SK-N-SH (cell line): ENCODE data around the gene RAPGEF3.

Experiments used
- CHD2 ChIP-seq: fragments of 150-350 bp; IDR thresholded peaks from 2 replicates; pipeline ENCODE4 v1.6.1; 2018; ENCODE audit warnings: low read length; ENCODE audit not compliant: partially characterized antibody
- GABPA ChIP-seq: IDR thresholded peaks from 2 replicates; pipeline ENCODE4 v1.4.0; 2012; ENCODE audit warnings: low read depth, mild to moderate bottlenecking
- NRF1 ChIP-seq: IDR thresholded peaks from 2 replicates; pipeline ENCODE4 v1.6.1; 2012; ENCODE audit warnings: low read depth, mild to moderate bottlenecking, low read length
- RAD21 ChIP-seq: IDR thresholded peaks from 2 replicates; pipeline ENCODE4 v1.6.1; 2012; ENCODE audit warnings: mild to moderate bottlenecking, low read length
- RFX5 ChIP-seq: IDR thresholded peaks from 2 replicates; pipeline ENCODE4 v1.6.1; 2012; ENCODE audit warnings: mild to moderate bottlenecking, improper control_type of control experiment, low read length
- TCF12 ChIP-seq: IDR thresholded peaks from 2 replicates; pipeline ENCODE4 v1.4.0; 2012
- TF ChIP-seq, protein P1 (sequence below): fragments of 200-600 bp; sonication (generic); IDR thresholded peaks from 2 replicates; pipeline ENCODE4 v1.6.1; 2017; ENCODE audit warnings: antibody characterized with exemption, mild to moderate bottlenecking, moderate library complexity
- TF ChIP-seq, protein P2 (sequence below): IDR thresholded peaks from 2 replicates; pipeline ENCODE4 v1.4.0; 2012; ENCODE audit warnings: low read depth
- TF ChIP-seq, protein P3 (sequence below): IDR thresholded peaks from 2 replicates; pipeline ENCODE4; 2012
- TF ChIP-seq, protein P4 (sequence below): IDR thresholded peaks from 2 replicates; pipeline ENCODE4 v1.6.1; 2012; ENCODE audit warnings: mild to moderate bottlenecking, low read depth, low read length, moderate library complexity
- TF ChIP-seq, protein P5 (sequence below): IDR thresholded peaks from 2 replicates; pipeline ENCODE4 v1.4.0; 2012; ENCODE audit warnings: low read depth, borderline replicate concordance

DNA sequence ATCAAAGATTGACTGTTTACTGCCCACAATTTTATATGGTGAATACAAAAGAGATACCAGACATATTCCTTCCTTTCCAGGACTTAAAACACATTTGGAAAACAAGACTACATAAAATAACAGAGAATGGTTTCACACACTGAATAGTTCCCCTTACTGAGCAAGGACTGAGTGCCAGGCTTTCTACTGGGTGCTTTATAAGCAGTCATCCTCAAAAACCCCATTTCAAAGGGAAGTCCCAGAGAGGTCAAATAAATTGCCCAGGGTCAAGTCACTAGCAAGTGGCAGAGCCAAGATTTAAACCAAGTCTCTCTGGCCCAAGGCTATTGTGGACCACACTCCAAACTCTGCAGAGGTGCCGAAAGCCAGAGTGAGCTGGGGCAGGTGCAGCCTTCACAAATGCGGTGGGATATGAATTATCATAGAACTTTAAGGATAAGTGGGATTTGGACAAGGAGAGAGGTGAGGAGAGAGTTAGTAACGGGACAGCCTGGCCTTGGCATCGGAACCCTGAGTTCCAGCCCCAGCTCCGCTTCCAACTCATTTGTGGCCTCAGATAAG lies 43.8 kb downstream of the RAPGEF3 start:
- no peak for TF ChIP-seq TCF12
- TF ChIP-seq, protein P1, sequence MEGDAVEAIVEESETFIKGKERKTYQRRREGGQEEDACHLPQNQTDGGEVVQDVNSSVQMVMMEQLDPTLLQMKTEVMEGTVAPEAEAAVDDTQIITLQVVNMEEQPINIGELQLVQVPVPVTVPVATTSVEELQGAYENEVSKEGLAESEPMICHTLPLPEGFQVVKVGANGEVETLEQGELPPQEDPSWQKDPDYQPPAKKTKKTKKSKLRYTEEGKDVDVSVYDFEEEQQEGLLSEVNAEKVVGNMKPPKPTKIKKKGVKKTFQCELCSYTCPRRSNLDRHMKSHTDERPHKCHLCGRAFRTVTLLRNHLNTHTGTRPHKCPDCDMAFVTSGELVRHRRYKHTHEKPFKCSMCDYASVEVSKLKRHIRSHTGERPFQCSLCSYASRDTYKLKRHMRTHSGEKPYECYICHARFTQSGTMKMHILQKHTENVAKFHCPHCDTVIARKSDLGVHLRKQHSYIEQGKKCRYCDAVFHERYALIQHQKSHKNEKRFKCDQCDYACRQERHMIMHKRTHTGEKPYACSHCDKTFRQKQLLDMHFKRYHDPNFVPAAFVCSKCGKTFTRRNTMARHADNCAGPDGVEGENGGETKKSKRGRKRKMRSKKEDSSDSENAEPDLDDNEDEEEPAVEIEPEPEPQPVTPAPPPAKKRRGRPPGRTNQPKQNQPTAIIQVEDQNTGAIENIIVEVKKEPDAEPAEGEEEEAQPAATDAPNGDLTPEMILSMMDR = no peak
- TF ChIP-seq, protein P2, sequence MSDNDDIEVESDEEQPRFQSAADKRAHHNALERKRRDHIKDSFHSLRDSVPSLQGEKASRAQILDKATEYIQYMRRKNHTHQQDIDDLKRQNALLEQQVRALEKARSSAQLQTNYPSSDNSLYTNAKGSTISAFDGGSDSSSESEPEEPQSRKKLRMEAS = no peak
- TF ChIP-seq RAD21 = no peak
- TF ChIP-seq, protein P3, sequence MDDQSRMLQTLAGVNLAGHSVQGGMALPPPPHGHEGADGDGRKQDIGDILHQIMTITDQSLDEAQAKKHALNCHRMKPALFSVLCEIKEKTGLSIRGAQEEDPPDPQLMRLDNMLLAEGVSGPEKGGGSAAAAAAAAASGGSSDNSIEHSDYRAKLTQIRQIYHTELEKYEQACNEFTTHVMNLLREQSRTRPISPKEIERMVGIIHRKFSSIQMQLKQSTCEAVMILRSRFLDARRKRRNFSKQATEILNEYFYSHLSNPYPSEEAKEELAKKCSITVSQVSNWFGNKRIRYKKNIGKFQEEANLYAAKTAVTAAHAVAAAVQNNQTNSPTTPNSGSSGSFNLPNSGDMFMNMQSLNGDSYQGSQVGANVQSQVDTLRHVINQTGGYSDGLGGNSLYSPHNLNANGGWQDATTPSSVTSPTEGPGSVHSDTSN = no peak
- TF ChIP-seq, protein P4, sequence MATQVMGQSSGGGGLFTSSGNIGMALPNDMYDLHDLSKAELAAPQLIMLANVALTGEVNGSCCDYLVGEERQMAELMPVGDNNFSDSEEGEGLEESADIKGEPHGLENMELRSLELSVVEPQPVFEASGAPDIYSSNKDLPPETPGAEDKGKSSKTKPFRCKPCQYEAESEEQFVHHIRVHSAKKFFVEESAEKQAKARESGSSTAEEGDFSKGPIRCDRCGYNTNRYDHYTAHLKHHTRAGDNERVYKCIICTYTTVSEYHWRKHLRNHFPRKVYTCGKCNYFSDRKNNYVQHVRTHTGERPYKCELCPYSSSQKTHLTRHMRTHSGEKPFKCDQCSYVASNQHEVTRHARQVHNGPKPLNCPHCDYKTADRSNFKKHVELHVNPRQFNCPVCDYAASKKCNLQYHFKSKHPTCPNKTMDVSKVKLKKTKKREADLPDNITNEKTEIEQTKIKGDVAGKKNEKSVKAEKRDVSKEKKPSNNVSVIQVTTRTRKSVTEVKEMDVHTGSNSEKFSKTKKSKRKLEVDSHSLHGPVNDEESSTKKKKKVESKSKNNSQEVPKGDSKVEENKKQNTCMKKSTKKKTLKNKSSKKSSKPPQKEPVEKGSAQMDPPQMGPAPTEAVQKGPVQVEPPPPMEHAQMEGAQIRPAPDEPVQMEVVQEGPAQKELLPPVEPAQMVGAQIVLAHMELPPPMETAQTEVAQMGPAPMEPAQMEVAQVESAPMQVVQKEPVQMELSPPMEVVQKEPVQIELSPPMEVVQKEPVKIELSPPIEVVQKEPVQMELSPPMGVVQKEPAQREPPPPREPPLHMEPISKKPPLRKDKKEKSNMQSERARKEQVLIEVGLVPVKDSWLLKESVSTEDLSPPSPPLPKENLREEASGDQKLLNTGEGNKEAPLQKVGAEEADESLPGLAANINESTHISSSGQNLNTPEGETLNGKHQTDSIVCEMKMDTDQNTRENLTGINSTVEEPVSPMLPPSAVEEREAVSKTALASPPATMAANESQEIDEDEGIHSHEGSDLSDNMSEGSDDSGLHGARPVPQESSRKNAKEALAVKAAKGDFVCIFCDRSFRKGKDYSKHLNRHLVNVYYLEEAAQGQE = no peak
- no peak for TF ChIP-seq RFX5
- TF ChIP-seq, protein P5, sequence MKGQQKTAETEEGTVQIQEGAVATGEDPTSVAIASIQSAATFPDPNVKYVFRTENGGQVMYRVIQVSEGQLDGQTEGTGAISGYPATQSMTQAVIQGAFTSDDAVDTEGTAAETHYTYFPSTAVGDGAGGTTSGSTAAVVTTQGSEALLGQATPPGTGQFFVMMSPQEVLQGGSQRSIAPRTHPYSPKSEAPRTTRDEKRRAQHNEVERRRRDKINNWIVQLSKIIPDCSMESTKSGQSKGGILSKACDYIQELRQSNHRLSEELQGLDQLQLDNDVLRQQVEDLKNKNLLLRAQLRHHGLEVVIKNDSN = no peak
- TF ChIP-seq NRF1 = no peak
- no peak for TF ChIP-seq GABPA
- TF ChIP-seq CHD2 = no peak
